Activated CD8-positive, alpha-beta memory T cell treated with anti-CD3 and anti-CD28 coated beads, Interleukin-2, amount 50 U/mL, for 48 hours (primary cell): ENCODE results near the gene TLR2.
A peak's percentile ranks its signal among the peaks of the same experiment; 100 is the strongest.

Experiments
- DNase-seq: peaks from one replicate; pipeline ENCODE4 v3.0.0-alpha.2; 2020

The TLR2 gene

GRCh38 chr4:153684182-153684970, at the start of gene TLR2:
TLR2 (plus strand) TSS chr4:153684280; CDS start chr4:153702908, 18,628 bp downstream.
- peak; percentile 79 for DNase-seq

- no peak for DNase-seq
Observed at GRCh38 chr4:153634738-153635353, 49.2 kb upstream of the TLR2 start.

- no peak for DNase-seq
Observed at GRCh38 chr4:153635846-153636245, 48.2 kb upstream of the TLR2 start.

GRCh38 chr4:153637201-153637600, 46.9 kb upstream of the TLR2 start:
- no peak for DNase-seq

- no peak for DNase-seq
Observed at GRCh38 chr4:153638011-153638410, 46.1 kb upstream of the TLR2 start.

GRCh38 chr4:153638999-153639398, 45.1 kb upstream of the TLR2 start:
- no peak for DNase-seq

- no peak for DNase-seq
Observed at GRCh38 chr4:153639833-153640802, 44.0 kb upstream of the TLR2 start.

- no peak for DNase-seq
Observed at GRCh38 chr4:153641532-153641931, 42.5 kb upstream of the TLR2 start.

- no peak for DNase-seq
Observed at GRCh38 chr4:153643406-153644383, 40.4 kb upstream of the TLR2 start.

- DNase-seq, result no peak
Observed at GRCh38 chr4:153645183-153645582, 38.9 kb upstream of the TLR2 start.

- DNase-seq, result no peak
Observed at GRCh38 chr4:153646261-153646660, 37.8 kb upstream of the TLR2 start.

GRCh38 chr4:153646978-153647377, 37.1 kb upstream of the TLR2 start:
- no peak for DNase-seq

GRCh38 chr4:153647975-153648374, 36.1 kb upstream of the TLR2 start:
- no peak for DNase-seq

- DNase-seq, result no peak
Observed at GRCh38 chr4:153649572-153649991, 34.5 kb upstream of the TLR2 start.

GRCh38 chr4:153651116-153651515, 33.0 kb upstream of the TLR2 start:
- DNase-seq, result no peak

GRCh38 chr4:153651587-153651986, 32.5 kb upstream of the TLR2 start:
- DNase-seq, result peak; percentile 67

- no peak for DNase-seq
Observed at GRCh38 chr4:153652051-153652784, 31.9 kb upstream of the TLR2 start.

- DNase-seq, result no peak
Observed at GRCh38 chr4:153655002-153655541, 29.0 kb upstream of the TLR2 start.

- no peak for DNase-seq
Observed at GRCh38 chr4:153655928-153656327, 28.2 kb upstream of the TLR2 start.

GRCh38 chr4:153661215-153661822, 22.8 kb upstream of the TLR2 start:
- DNase-seq, result no peak

GRCh38 chr4:153661908-153662307, 22.2 kb upstream of the TLR2 start:
- DNase-seq, result no peak
